GM10248 (cell line): Measurements from ENCODE around the gene DNAH11.
"Not testable (repeated sequence)": the region's sequence is repeated elsewhere in the genome, so short reads cannot be mapped to it uniquely, and the experiment has no call there.

Experiments used
- CTCF ChIA-PET: fragments of 300-600 bp; sonication (Branson Sonifier 250); formaldehyde crosslinking; extraction: SDS; loops from one replicate; lab custom pipeline; 2021; ENCODE audit warnings: antibody characterized with exemption; lab: Yijun Ruan, JAX
- POLR2A ChIA-PET: fragments of 350-650 bp; sonication (Branson Sonifier 250); formaldehyde crosslinking; extraction: SDS; loops from one replicate; lab custom pipeline; 2020; ENCODE audit warnings: antibody characterized with exemption; lab: Yijun Ruan, JAX
- DNase-seq: peaks from one replicate; pipeline ENCODE4 v3.0.0; 2012; ENCODE audit errors: extremely low spot score
- TF ChIP-seq, protein P1 (sequence below): IDR thresholded peaks from 2 replicates; pipeline ENCODE4 v1.5.1; 2012; ENCODE audit warnings: mild to moderate bottlenecking, low read depth; ENCODE audit errors: extremely low read depth, missing control alignments, control extremely low read depth

Gene DNAH11

GRCh38 chr7:21844742-21845141 is 301.9 kb downstream of the DNAH11 start:
- ChIA-PET POLR2A (no interaction called here), CTCF (interaction anchor here (1.3 kb wide), 1 partner anchor 11 kb away, joined by 3 read pairs; no protein-coding TSS in a partner anchor)
- TF ChIP-seq, protein P1, sequence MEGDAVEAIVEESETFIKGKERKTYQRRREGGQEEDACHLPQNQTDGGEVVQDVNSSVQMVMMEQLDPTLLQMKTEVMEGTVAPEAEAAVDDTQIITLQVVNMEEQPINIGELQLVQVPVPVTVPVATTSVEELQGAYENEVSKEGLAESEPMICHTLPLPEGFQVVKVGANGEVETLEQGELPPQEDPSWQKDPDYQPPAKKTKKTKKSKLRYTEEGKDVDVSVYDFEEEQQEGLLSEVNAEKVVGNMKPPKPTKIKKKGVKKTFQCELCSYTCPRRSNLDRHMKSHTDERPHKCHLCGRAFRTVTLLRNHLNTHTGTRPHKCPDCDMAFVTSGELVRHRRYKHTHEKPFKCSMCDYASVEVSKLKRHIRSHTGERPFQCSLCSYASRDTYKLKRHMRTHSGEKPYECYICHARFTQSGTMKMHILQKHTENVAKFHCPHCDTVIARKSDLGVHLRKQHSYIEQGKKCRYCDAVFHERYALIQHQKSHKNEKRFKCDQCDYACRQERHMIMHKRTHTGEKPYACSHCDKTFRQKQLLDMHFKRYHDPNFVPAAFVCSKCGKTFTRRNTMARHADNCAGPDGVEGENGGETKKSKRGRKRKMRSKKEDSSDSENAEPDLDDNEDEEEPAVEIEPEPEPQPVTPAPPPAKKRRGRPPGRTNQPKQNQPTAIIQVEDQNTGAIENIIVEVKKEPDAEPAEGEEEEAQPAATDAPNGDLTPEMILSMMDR: no peak
- no peak for DNase-seq

GRCh38 chr7:21850531-21851285 is 307.9 kb downstream of the DNAH11 start:
- POLR2A ChIA-PET: interaction anchor here (0.5 kb wide), 1 partner anchor 424 kb away, joined by 3 read pairs; no protein-coding TSS in a partner anchor
- TF ChIP-seq, protein P1: no peak
- no peak for DNase-seq
- CTCF ChIA-PET: interaction anchor here (1.0 to 2.5 kb wide), 2 partner anchors 8 to 15 kb away, joined by 3 to 6 read pairs; no protein-coding TSS in a partner anchor

DNA sequence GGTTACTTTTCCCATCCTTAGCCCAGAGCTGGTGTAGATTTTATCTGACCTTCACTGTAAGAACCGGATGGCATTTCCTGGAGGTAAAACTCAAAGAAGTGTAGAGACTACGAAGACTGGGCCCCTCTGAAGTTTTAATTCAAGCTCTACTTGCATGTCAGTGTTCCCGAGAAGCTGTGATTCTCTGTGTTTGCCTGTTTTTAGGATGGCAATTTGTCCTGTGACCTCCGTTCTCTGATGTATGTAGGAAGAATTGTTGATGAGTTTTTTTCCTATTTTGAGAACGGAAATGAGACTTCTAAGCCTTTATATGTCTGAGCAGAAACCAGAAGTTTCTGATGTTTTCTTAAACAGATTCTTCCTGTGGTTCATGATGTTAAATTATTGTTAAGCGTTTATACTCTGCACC is 308.7 kb downstream of the DNAH11 start:
- POLR2A ChIA-PET: interaction anchor here (0.5 kb wide), 1 partner anchor 425 kb away, joined by 3 read pairs; no protein-coding TSS in a partner anchor

GRCh38 chr7:21865631-21866204 is 322.9 kb downstream of the DNAH11 start:
- POLR2A ChIA-PET, DNase-seq: not testable (repeated sequence)
- CTCF ChIA-PET: interaction anchor here (1.2 kb wide), 1 partner anchor 15 kb away, joined by 3 read pairs; no protein-coding TSS in a partner anchor

More for the DNA sequence above, 308.7 kb downstream of the DNAH11 start:
- TF ChIP-seq, protein P1: no peak
- no peak for DNase-seq
- CTCF ChIA-PET: interaction anchor here (1.0 to 2.5 kb wide), 3 partner anchors 9 to 14 kb away, joined by 3 to 6 read pairs (median 3); no protein-coding TSS in a partner anchor

DNA sequence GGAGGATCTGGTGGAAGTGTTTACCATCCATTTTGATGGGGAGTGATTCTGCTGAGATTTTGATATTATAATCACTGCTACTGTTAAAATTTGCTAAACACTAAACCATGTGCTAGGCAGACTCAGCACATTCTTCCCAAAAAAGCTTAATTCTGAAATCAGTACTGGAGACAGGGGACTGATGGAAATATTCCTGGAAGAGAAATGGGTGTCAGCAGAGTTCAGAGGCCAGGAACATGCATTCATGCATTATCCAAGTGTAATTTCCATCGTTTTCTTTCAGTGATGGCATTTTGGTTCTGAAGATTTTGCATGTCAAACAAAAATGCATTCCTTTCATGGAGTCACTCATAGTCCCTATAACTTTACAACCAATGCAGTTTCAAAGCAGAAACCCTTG is 323.9 kb downstream of the DNAH11 start:
- ChIA-PET CTCF (interaction anchor here (1.2 kb wide), 1 partner anchor 16 kb away, joined by 3 read pairs; no protein-coding TSS in a partner anchor), POLR2A (no interaction called here)
- TF ChIP-seq, protein P1: no peak
- DNase-seq: no peak

DNA sequence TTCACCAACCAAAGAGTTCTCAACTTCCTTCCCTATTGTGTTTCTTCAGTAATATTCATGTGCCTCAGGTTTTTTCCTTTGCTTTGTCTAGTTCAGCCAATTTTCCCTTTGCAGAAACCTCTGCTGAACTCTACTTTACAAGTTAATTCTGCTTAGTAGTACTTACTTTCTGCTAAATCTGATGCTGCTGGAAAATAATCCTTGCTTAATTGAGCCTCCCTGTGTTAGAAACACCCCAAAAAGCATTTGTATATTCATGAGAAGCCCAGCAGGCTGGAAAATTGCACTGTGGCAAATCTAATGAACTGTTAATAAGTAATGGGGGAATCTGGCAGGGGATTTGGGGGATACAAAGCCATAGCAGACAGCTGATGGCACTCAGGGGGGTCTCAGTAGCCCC is 324.4 kb downstream of the DNAH11 start:
- DNase-seq: no peak
- TF ChIP-seq, protein P1: no peak
- POLR2A ChIA-PET: no interaction called here
- CTCF ChIA-PET: no interaction called here
